ENCODE data around the gene ABCA6. TPM values are rescaled to one million over a fixed set of nuclear protein-coding genes. Genes with fewer than 3 reads are reported as not detected.

Gene ABCA6
- total and polyA plus RNA-seq, 9 of the 15 experiments (the other 6 are each of a cell fraction or from before 2014, with no cell fraction given), result 0.06 to 0.73 (median 0.15) TPM

GRCh38 chr17:69084911-69085310 is 56.8 kb downstream of the ABCA6 start:
- POLR2A ChIA-PET, result no interaction called here
- Histone ChIP-seq H3K36me3 (ENCODE audit: control insufficient read depth, insufficient read depth, low read length) (no peaks in the 10 kb centered on the region), H3K9me3 (replicated peaks; ENCODE audit: control insufficient read depth, insufficient read depth, low read depth, low read length) (peaks cover 15% of the 10 kb centered on the region), H3K9ac (ENCODE audit: insufficient read depth in 1 of 2, low read depth in 2 of 2, low read length in 2 of 2) (no peak overlapping the region), H3K9me1 (ENCODE audit: control insufficient read depth, insufficient read depth, low read length) (no peaks in the 10 kb centered on the region), H4K20me1 (replicated peaks; ENCODE audit: control insufficient read depth, insufficient read depth, low read length) (no peaks in the 10 kb centered on the region), H3K27me3 (ENCODE audit: control insufficient read depth in 2 of 2, insufficient read depth in 2 of 2, low read length in 2 of 2) (no peaks in the 10 kb centered on the region), H2AFZ (ENCODE audit: low read depth, low read length) (peak overlapping the region; percentile 58), H3K4me3 (no peak overlapping the region), H3K27ac (ENCODE audit: extremely low read depth, low read depth, low read length) (no peak overlapping the region), H3K4me2 (ENCODE audit: insufficient read depth, low read length) (no peak overlapping the region), H3K4me1 (replicated peaks in 1 of 2; ENCODE audit: control insufficient read depth in 2 of 2, insufficient read depth in 2 of 2, low read length in 2 of 2) (peaks cover 0 to 2% of the 10 kb centered on the region in 2 experiments; a peak in 2 of 5 replicates), H3K79me2 (ENCODE audit: control insufficient read depth, insufficient read depth, low read length) (no peaks in the 10 kb centered on the region)
- DNase-seq (ENCODE audit: extremely low read depth in 1 of 4, low spot score in 3 of 4), result peak in 2 of 4 experiments; percentile 22 to 23
- in situ Hi-C loops (cut with MboI) (no loop called here), intact Hi-C loops (cut with micrococcal nuclease) (no loop called here)
- FAIRE-seq, result peak; percentile 44
- ATAC-seq, result peak; percentile 76
- 70% methylated on average over 13 of the region's 13 CpGs for WGBS (ENCODE audit: insufficient coverage, low coverage, missing lambda C conversion rate)
- BruUV-seq (replicated peaks), result no TSS peak
- CTCF ChIA-PET (ENCODE audit: low intra/inter-chr PET ratio), result no interaction called here
- TF ChIP-seq CHAMP1 (IDR thresholded peaks at IDR 0.05) (peak; percentile 60; the same call in 1 of the 2 replicates), NR4A1 (CRISPR knock-in tag; IDR thresholded peaks at IDR 0.05) (no peak), NR4A1 (tag; IDR thresholded peaks at IDR 0.05) (no peak), HCFC1 (IDR thresholded peaks at IDR 0.05; ENCODE audit: low read depth, low read length) (no peak), CTCF (IDR thresholded peaks at IDR 0.05 in 2 of 3, conservative IDR thresholded peaks at IDR 0.05 in 1 of 3; ENCODE audit: insufficient read depth in 2 of 3, low read depth in 1 of 3, low read length in 3 of 3) (peak; percentile 25 to 48 (median 47); a peak in 5 of 6 replicates)
- TF ChIP-seq, protein P1, sequence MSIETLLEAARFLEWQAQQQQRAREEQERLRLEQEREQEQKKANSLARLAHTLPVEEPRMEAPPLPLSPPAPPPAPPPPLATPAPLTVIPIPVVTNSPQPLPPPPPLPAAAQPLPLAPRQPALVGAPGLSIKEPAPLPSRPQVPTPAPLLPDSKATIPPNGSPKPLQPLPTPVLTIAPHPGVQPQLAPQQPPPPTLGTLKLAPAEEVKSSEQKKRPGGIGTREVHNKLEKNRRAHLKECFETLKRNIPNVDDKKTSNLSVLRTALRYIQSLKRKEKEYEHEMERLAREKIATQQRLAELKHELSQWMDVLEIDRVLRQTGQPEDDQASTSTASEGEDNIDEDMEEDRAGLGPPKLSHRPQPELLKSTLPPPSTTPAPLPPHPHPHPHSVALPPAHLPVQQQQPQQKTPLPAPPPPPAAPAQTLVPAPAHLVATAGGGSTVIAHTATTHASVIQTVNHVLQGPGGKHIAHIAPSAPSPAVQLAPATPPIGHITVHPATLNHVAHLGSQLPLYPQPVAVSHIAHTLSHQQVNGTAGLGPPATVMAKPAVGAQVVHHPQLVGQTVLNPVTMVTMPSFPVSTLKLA (conservative IDR thresholded peaks at IDR 0.05), result no peak
- TF ChIP-seq, protein P2, sequence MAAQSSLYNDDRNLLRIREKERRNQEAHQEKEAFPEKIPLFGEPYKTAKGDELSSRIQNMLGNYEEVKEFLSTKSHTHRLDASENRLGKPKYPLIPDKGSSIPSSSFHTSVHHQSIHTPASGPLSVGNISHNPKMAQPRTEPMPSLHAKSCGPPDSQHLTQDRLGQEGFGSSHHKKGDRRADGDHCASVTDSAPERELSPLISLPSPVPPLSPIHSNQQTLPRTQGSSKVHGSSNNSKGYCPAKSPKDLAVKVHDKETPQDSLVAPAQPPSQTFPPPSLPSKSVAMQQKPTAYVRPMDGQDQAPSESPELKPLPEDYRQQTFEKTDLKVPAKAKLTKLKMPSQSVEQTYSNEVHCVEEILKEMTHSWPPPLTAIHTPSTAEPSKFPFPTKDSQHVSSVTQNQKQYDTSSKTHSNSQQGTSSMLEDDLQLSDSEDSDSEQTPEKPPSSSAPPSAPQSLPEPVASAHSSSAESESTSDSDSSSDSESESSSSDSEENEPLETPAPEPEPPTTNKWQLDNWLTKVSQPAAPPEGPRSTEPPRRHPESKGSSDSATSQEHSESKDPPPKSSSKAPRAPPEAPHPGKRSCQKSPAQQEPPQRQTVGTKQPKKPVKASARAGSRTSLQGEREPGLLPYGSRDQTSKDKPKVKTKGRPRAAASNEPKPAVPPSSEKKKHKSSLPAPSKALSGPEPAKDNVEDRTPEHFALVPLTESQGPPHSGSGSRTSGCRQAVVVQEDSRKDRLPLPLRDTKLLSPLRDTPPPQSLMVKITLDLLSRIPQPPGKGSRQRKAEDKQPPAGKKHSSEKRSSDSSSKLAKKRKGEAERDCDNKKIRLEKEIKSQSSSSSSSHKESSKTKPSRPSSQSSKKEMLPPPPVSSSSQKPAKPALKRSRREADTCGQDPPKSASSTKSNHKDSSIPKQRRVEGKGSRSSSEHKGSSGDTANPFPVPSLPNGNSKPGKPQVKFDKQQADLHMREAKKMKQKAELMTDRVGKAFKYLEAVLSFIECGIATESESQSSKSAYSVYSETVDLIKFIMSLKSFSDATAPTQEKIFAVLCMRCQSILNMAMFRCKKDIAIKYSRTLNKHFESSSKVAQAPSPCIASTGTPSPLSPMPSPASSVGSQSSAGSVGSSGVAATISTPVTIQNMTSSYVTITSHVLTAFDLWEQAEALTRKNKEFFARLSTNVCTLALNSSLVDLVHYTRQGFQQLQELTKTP (IDR thresholded peaks at IDR 0.05; ENCODE audit: low read depth in 1 of 2, partially characterized antibody in 2 of 2), result no peak
- TF ChIP-seq, protein P3, sequence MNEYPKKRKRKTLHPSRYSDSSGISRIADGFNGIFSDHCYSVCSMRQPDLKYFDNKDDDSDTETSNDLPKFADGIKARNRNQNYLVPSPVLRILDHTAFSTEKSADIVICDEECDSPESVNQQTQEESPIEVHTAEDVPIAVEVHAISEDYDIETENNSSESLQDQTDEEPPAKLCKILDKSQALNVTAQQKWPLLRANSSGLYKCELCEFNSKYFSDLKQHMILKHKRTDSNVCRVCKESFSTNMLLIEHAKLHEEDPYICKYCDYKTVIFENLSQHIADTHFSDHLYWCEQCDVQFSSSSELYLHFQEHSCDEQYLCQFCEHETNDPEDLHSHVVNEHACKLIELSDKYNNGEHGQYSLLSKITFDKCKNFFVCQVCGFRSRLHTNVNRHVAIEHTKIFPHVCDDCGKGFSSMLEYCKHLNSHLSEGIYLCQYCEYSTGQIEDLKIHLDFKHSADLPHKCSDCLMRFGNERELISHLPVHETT (CRISPR knock-in tag; conservative IDR thresholded peaks at IDR 0.05 in 1 of 2, IDR thresholded peaks at IDR 0.05 in 1 of 2), result no peak

Measured in K562 (cell line).